HG03064 (cell line): ENCODE measurements around the gene SLC48A1.
"Not testable (repeated sequence)": the region's sequence is repeated elsewhere in the genome, so short reads cannot be mapped to it uniquely, and the experiment has no call there.

Experiments
- ATAC-seq: cut with Tn5 transposase; IDR thresholded peaks from one replicate; pipeline ENCODE4 v1.9.1; 2021; ENCODE audit warnings: low read depth; ENCODE audit not compliant: unreplicated experiment

The SLC48A1 gene

DNA sequence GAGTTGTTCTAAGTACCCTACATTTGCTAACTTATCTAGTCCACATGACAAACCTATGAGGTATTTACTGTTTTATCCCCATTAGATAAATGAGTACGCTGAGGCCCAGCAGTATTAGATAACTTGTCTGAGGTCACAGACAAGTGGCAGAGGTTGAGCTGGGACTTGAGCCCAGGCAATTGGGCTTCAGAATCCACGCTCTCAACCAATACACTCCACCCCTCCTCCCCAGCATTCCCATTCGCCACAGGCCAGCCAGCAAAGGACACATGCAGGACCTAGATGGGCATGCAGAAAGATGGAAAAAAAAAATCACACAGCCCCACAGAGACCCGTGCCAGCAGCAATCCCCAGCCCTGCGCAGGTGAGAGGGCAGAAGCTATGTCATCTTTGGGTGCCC is 34.3 kb downstream of the SLC48A1 start:
- no peak for ATAC-seq

DNA sequence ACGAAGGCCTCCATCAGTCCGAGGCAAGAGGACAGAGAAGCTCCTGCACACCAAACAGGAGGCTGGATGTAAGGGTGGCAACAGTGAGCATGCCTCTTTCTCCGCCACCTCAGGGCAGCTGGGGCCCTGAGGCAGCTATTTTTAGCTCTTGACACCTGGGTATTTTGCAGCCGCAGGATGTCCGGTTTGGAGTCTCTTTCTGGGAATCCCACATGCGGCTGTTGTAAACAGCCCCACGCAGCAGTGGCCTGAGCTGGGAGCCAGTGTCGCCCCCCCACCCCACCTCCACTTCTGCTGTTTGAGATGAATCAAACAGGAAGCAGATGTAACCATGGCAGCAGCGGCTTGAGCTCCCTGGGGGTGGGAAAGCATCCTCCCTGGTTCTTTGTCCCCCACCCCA is 35.0 kb downstream of the SLC48A1 start:
- no peak for ATAC-seq

DNA sequence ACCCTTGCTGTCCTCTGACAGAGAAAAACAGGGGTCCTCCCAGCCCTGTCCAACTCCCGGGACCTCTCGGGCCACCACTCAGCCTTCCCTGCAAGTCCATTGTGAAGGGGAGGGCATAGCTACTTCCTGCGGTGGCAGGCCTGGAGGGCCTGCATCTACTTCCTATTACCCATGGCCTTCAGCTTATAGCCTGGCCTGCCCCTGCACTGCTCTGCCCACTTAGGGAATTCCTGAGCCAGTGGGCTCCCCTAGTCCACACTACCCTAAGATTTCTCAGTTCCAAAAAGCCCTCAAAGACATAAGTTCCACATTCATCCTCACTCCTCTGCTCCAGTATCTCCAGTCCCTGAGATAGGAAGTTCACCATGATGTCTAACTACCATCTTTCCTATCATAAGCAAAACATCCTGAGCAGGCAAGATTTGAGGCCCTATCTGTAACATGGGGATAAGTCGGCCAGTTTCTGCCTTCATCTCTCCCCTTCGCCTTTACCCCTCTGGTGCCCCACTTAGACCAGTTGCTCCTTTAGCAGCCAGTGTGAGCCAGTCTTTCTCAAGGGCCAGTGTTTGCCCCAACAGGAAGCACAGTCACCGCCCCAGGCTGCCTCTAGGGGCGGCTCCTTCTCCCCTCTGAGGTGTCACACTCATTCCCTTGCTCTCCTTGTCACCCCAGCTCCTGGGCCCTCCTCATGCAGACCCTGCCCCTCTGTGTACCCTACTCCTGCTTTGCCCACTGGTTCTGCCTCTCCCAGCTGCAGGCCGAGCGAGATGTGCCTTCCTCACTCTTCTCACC is 35.7 kb downstream of the SLC48A1 start:
- ATAC-seq = no peak

DNA sequence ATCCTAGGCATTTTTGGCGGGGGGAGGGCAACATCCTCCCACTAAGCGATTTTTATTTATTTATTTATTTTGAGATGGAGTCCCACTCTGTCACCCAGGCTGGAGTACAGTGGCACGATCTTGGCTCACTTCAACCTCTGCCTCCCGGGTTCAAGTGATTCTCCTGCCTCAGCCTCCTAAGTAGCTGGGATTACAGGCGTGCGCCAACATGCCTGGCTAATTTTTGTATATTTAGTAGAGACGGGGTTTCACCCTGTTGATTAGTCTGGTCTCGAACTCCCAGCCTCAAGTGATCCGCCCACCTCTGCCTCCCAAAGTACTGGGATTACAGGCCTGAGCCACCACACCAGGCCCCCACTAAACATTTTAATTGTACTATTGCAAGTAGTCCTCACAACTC is 36.5 kb downstream of the SLC48A1 start:
- not testable (repeated sequence) for ATAC-seq

DNA sequence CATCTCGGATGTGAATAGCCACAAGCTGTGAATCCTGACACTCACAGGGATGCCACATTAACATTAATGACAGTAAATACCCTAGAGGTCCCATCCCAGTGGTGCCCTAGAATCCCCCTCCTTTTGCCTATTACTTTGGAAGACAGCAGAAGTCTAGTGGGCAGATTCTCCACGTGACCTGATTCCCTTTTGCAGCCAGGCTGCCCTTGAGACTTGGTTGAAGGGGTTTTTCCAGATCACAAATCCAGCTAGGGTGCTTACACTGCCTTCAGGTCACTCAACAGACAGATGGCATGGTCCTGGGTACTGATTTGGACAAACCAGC is 38.0 kb downstream of the SLC48A1 start:
- no peak for ATAC-seq

DNA sequence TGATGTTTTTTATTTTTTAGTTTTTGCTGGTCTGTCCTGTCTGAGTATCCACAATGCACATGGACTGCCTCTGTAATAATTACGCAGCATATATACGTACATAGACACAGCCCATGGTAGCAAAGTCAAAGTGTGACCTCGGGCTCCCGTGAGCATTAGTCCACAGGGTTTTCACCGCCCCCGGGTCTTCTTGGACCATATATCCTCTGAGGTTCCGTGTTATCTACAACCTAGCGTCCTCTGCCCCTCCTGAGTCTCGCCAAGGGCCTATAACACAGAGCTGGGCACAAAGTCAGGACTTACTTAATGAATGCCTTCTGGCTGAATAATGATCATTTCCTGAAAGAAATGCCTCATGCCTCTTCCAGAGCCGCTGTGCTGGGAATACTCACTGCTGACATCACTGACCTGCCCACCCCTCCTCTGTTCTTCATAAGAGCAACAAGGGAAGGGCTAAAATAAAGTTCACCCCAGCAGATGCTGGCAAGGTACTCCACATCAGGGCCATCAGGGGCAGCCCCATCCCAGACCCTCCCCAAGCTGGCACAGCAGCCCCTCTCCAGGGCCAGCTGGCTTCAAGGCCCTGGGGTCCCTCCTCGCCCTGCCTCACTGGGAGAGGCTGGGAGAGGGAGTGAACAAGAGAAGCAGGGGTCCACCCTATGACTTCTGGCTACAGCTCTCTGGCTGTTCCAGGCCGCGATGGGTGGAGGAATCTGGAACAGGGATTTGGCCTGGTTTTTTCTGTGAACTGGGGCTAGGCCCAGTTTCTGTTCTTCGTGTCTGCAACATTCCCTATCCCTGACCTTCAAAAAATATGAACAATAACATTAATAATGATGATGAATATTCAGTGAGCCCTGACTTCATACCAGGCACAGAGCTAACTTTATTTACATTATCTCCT is 38.8 kb downstream of the SLC48A1 start:
- no peak for ATAC-seq

DNA sequence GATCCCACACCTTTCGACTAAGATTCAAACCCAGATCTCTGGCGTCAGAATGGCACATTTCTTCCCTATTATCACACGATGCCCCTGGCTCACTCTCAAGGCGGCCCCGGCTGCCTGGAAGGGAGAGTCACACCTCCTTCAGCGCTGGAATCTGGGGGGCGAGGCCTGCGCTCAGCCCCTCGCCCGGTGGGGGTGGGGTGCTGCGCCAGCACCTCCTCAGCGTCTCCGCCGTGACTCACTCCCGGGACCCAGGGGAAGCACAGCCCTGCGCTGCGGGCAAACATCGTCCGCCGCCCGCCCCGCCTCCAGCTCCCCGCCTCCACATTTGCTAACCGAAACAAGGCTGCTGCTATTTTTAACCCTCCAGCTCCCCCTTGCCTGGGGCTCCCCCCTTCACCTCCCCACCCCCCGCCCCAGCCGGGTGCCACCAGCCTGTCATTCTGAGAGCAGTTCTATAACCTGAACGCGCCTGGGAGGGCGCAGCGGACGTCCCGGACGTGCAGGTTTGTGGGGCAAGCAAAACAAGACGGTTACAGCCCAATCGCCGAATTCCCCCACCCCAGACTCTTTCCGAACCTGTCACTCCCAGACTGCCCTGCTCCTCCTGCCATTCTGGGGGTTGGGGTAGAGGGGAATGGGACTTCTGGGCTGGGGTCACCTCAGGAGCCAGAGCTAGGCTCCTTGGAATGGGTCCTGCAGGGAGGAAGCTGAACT is 39.9 kb downstream of the SLC48A1 start:
- peak; percentile 57 for ATAC-seq

DNA sequence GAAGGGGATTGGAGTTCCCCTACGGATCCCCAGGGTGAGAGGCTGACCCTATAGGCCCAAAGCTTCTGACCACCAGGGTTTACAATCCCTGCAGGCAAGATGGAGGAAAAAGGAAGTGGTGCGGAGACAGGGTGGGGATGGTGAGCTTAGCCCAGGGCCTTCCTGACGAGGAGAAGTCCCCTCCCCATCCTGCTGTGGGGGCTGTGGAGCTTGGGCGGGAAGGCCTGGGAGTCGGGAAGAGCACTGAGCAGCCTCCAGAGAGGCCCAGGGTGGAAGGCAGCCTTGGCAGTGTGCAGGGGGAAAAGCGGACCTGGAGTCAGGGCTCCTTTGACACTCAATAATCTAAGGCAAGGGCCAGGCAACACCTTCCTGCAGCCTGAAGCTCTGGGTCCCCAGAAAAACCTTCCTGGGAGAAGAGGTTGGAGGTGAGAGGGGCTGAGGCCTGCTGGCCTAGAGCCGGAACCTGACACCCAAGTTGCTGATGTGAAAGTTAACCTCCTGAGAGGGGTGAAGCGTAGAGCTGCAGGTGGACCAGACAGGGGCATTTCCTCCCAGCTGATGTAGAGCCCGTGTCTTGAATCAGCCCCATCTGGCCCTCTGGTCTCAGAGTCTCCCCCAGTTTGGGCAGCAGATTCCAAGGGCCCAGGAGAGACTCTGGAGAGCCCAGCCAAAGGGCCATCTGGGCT is 40.6 kb downstream of the SLC48A1 start:
- peak; percentile 40 for ATAC-seq

DNA sequence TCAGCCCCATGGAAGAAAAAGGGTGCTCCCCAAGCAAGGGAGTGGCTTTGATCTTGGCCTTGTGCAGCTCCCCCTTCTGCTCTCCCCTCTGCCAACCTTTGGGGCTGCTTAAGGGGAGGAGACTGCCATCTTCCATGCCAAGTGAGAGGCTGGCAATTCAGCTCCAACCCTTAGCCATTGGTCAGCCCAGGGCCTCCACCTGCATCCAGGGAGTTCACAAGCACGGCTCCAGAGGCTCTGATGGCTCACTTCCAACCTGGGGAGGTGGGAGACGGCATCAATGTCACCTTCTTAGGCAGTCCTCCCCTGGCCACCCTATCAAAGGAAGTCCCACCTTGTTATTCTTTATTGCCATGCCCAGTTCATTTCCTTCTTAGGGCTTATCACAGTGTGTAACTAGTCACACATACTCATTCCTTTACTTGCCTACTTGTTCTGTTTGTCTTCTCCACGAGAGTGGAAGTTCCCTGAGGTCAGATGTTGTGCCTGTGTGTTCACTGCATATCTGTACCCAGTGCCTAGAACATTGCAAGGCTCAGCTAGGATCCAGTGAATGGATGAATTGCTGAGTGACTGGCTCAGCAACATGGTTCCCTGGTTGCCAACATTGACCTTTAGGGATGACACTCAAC is 41.6 kb downstream of the SLC48A1 start:
- ATAC-seq = no peak

DNA sequence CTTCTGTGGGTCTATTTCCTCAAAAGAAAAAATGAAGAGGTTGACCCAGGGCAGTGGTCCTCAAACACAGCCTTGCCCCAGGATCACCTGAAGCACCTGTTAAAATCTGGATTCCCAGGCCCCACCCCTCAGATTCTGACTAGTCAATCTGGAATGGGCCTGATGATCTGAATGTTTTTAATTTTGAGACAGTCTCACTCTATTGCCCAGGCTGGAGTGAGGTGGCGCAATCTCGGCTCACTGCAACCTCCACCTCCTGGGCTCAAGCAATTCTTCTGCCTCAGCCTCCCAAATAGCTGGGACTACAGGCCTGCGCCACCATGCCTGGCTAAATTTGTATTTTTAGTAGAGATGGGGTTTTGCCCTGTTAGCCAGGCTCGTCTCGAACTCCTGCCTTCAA is 42.4 kb downstream of the SLC48A1 start:
- ATAC-seq = not testable (repeated sequence)

DNA sequence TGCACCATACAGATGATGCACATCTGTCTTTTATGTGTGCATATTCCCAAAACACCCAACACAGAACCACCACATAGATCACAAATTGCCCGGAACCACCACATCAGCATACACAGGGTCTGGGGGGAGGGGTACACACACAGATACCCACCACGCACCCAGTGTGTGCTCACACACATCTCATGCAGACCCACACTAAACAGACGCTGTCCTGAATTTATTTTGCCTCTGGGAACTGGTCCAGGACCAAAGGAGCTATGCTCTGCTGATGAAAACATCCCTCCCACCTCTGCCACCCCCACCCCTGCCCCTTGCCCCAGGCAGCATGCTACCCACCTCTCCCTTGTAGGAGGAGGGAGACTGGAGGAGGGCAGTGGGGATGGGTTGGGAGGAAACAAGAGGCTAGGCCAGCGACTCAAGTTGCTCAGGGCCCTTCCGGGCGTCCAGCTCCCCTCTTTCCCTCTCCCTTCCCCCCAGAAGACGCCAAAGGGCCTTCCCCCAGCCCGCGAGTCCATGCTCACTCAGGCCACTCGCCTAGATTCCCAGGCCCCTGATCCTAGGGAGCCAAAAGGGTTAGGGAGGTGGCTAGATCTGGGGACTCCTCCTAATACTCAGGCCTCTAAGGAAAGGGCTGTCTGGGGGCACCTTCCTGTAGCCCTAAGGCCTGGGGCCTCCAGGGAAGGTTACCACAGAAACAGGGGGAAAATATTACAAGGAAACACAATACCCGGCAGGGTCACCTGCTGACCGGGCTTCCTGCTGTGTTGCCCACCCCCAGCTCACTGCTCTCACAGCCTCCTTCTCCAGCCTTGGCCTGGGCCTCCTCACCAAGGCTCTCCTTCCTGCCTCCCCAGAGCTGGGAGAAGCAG is 43.6 kb downstream of the SLC48A1 start:
- no peak for ATAC-seq

DNA sequence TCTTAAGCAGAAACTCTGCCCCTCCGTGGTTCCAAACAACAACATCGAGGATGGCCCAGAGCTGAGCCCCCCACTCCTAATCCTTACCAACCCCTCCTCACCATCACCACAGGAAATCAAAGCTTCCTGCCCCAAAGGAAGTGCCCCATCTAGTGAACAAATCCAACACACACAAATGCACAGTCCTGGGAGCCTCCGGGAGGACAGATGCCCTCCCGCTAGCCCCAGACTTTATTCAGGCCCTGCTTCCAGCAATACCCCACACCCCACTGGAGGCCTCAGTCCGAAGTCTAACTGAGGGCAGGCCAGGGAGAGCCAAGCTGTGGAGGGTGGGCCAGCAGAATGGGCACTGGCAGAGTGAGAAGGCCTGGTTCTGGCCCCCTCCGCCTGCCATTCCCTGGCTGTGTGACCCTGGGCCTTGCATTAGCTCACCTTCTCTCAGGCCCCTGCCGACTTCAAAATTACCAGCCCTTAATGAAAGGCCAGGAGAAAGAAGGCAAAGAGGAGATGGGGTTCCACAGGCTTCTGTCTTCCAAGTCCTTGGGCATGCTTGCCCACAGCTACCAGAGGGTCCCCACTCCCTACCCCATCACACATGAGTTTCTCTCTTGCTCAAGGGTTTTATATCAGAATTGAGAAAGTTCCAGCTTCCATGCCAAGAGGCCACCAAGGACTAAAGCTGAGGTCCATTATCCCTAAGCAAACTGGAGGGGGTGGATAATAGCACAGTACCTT is 44.4 kb downstream of the SLC48A1 start:
- no peak for ATAC-seq

DNA sequence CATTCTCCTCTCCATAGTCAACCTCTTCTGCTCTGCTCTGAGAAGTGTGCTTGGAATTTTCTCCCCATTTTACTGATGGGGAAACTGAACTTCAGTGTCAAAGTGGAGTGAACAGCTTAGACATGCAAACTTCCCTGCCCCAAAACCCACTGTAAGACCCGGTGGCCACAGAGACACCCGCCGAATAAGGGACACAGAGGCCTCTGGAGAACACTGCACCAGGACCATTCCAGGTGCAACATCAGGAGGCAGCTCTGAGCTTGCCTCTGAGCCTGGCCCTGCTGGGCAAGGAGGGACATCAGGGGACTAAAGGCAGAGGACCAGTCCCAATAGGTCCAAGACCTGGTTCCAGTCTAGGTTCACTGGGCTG is 45.0 kb downstream of the SLC48A1 start:
- ATAC-seq = no peak

DNA sequence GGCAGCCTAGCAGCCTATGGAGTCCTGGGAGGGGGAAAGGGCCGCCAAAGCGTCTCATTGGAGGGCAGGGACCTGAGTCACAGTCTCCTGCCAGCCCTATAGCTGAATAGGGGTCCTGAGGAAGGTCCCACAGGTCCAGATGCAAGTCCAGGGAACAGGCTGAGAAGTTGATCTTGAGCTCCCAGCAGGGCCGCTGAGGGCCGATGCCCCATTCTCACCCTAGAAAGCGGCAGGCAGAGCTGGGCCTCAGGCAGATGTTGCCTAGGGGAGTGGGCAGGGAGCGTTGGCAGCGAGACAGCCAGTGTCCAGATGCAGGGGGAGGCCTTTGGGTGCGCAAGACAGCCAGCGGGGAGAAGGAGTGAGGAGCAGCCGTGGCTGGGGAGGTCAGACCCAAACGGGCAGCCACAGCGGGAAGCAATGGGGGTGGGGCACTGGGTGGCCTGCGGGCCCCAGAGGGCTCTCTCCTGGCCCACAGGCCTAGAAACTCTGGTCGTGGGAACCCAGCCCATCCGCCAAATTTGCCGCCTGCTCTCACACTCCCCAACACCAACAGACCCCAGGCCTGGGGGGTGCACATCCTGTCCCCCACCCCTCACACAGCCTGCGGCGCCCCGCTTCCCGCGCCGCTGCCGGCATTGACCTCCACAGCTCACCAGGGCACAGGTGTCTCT is 45.6 kb downstream of the SLC48A1 start:
- ATAC-seq = no peak

DNA sequence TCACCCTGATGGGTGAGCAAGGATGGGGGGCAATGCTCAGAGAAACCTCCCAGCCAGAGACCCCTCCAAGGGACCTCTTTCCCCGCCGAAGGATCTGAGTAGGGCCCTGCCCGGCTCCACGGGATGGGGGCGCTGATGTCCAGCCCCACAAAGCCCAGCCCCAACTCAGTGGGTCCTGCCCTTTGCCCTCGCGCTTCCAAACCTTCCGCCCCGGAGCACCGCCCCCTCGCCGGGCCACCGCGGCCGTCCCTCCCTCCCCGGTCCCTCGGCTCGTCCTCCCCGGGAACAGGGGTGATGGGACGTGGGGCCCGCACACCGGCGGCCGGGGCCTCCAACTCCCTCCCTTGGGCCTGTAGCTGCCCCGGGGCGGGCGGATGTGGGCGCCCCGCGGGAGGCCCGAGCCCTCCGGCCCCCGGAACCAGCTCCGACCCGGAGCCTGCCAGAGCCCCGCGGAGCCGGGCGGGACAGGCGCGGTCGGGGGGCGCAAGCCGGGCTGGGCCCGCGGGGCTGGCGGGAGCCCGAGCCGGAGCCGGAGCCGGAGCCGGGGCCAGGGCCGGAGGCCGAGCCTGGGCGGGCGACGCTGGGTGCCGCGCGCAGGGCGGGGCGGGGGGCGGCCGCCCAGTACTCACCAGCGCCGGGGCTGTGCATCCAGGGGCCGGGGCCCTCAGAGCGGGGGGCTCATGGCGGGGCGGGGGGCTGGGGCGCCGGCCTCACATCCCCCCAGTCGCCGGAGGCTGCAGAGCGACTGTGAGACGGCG is 46.3 kb downstream of the SLC48A1 start:
- no peak for ATAC-seq

DNA sequence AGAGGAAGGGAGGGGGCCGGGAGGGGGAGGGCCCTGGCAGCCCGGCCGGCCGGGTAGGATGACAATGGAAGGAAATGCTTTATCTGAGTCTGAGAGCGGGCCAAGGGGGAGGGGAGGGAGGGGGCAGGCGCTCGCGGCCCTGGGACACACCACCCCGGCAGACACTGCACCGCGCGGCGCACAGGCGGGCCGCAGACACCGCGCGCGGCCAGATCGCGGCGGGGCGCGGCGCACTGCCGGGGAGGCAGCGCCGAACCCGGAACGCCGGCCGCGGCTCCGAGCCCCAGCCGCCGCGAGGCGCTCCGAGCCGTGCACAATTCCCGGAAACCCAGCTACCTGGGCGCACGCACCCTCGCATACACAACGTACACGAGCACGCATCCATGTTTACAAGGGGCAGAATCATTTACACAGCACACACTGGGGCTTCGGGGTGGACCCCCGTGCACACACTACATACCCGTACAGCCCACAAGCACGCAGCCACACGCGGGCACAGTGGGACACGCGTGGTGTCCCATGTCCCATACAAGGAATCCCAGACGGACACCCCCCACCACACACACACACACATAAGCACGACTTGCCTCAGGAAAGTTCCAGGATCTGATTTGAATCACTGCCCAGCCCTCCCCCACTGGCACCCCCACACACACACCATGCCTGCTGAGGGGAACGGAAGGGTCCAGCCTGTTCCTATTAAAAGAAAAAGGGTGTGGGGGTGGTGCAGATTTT is 47.0 kb downstream of the SLC48A1 start, which contains the start of gene HDAC7:
TSS of gene HDAC7 (minus strand) at position 8 of the 735 bp plus-strand sequence. CDS start 118 bp downstream, outside the sequence.
- ATAC-seq = no peak
